Liver (tissue), 9 donors: ENCODE results near the gene SLC6A5. TPM values are rescaled to one million over a fixed set of nuclear protein-coding genes. Genes with fewer than 3 reads are reported as not detected.

Source experiments
- DNase-seq: peaks from one replicate; pipeline ENCODE4 v3.0.0-alpha.2; 2017; ENCODE audit warnings: low spot score
- H3K27ac ChIP-seq, 2 donors: one replicate each; pipeline ENCODE4 v1.7.0; 2013; ENCODE audit warnings: inconsistent platforms in 2 of 2, low read length in 2 of 2, control low read depth in 1 of 2, low read depth in 1 of 2, mild to moderate bottlenecking in 1 of 2
- H3K27me3 ChIP-seq, 4 donors: one replicate each; pipeline versions ENCODE4 v1.6.1 to v1.7.0; 2013; ENCODE audit warnings: low read length in 3 of 4, inconsistent platforms in 1 of 4, mild to moderate bottlenecking in 1 of 4, moderate library complexity in 1 of 4; ENCODE audit not compliant: control insufficient read depth in 4 of 4, insufficient read depth in 4 of 4
- H3K36me3 ChIP-seq, 4 donors: one replicate each; pipeline versions ENCODE4 v1.6.1 to v1.7.0; 2013; ENCODE audit warnings: low read length in 3 of 4, mild to moderate bottlenecking in 3 of 4, low read depth in 1 of 4, moderate library complexity in 1 of 4; ENCODE audit not compliant: control insufficient read depth in 4 of 4, insufficient read depth in 3 of 4
- H3K4me1 ChIP-seq, 4 donors: one replicate each; pipeline versions ENCODE4 v1.6.1 to v1.7.0; 2013; ENCODE audit warnings: low read length in 3 of 4, mild to moderate bottlenecking in 3 of 4, moderate library complexity in 1 of 4; ENCODE audit not compliant: control insufficient read depth in 4 of 4, insufficient read depth in 4 of 4
- H3K4me3 ChIP-seq, 3 donors: one replicate each; pipeline versions ENCODE4 v1.6.1 to v1.7.0; 2013; ENCODE audit warnings: low read length in 3 of 3, control low read depth in 1 of 3, low read depth in 1 of 3, mild to moderate bottlenecking in 1 of 3
- H3K9ac ChIP-seq, 2 donors: one replicate each; pipeline ENCODE4 v1.7.0; 2013; ENCODE audit warnings: low read length in 2 of 2, mild to moderate bottlenecking in 2 of 2, moderate library complexity in 2 of 2, control low read depth in 1 of 2, low read depth in 1 of 2
- H3K9me3 ChIP-seq, 4 donors: one replicate each; pipeline versions ENCODE4 v1.6.1 to v1.7.0; 2013; ENCODE audit warnings: low read length in 3 of 4; ENCODE audit not compliant: control insufficient read depth in 4 of 4
- CTCF ChIP-seq: fragments of 150-350 bp; IDR thresholded peaks from 2 replicates; pipeline ENCODE4 v1.5.1; 2017; ENCODE audit warnings: improper control_type of control experiment, low read depth, low read length; ENCODE audit not compliant: missing input control
- FOXA1 ChIP-seq: IDR thresholded peaks from 2 replicates; pipeline ENCODE4 v1.6.1; 2016; ENCODE audit warnings: antibody characterized with exemption
- FOXA2 ChIP-seq: IDR thresholded peaks from 2 replicates; pipeline ENCODE4 v1.6.1; 2016; ENCODE audit warnings: antibody characterized with exemption
- GABPA ChIP-seq, 2 donors: IDR thresholded peaks in 1 of 2; conservative IDR thresholded peaks in 1 of 2; 2 replicates each; pipeline ENCODE4 v1.6.1; 2016; ENCODE audit warnings: antibody characterized with exemption in 2 of 2, mild to moderate bottlenecking in 1 of 2, moderate library complexity in 1 of 2
- HNF4A ChIP-seq, 2 donors: conservative IDR thresholded peaks; 2 replicates each; pipeline ENCODE4 v1.6.1; 2016; ENCODE audit warnings: antibody characterized with exemption in 2 of 2, mild to moderate bottlenecking in 2 of 2
- JUND ChIP-seq, 2 donors: IDR thresholded peaks; 2 replicates each; pipeline ENCODE4 v1.6.1; 2016; ENCODE audit warnings: antibody characterized with exemption in 2 of 2
- MAX ChIP-seq: IDR thresholded peaks from 2 replicates; pipeline ENCODE4 v1.6.1; 2016; ENCODE audit warnings: antibody characterized with exemption
- RAD21 ChIP-seq, 2 donors: IDR thresholded peaks; 2 replicates each; pipeline ENCODE4 v1.6.1; 2016; ENCODE audit warnings: antibody characterized with exemption in 2 of 2, mild to moderate bottlenecking in 2 of 2
- SP1 ChIP-seq: IDR thresholded peaks from 2 replicates; pipeline ENCODE4 v1.6.1; 2018; ENCODE audit warnings: antibody characterized with exemption, mild to moderate bottlenecking
- YY1 ChIP-seq: IDR thresholded peaks from 2 replicates; pipeline ENCODE4 v1.6.1; 2016; ENCODE audit warnings: antibody characterized with exemption, mild to moderate bottlenecking
- WGBS: extraction: QIAGEN DNeasy Blood & Tissue Kit; methylation state at CpG from one replicate; pipeline ENCODE4 v1.1.7; 2013; 5-methylcytosine and 5-hydroxymethylcytosine counted together
- polyA plus RNA-seq, 2 donors: library from polyadenylated mRNA; stranded (reverse) in 1 of 2; unstranded in 1 of 2; fragments of 200-250 nt in 1 of 2; fragments of >200 nt in 1 of 2; fragmentation: Nextera tagmentation in 1 of 2; extraction: Ambion mirVana in 1 of 2; gene quantifications; one replicate each; pipeline versions ENCODE4 v1.2.1 to v1.2.3, GENCODE V29; 2013 to 2015
- total RNA-seq, 2 donors: library from RNA; depleted of rRNA; stranded (reverse); fragments of >200 nt; gene quantifications; one replicate each; pipeline ENCODE4 v1.2.3, GENCODE V29; 2014
- TF ChIP-seq, protein P1 (sequence below): IDR thresholded peaks from 2 replicates; pipeline ENCODE4 v1.6.1; 2016; ENCODE audit warnings: antibody characterized with exemption
- TF ChIP-seq, protein P2 (sequence below): IDR thresholded peaks from 2 replicates; pipeline ENCODE4 v1.6.1; 2016; ENCODE audit warnings: antibody characterized with exemption, mild to moderate bottlenecking
- donor health status: healthy.
- donor health status: healthy.
- donor health status: healthy.
- donor health status: healthy.
- donor health status: healthy.

SLC6A5 gene
- total and polyA plus RNA-seq, 4 donors, result not detected

DNA sequence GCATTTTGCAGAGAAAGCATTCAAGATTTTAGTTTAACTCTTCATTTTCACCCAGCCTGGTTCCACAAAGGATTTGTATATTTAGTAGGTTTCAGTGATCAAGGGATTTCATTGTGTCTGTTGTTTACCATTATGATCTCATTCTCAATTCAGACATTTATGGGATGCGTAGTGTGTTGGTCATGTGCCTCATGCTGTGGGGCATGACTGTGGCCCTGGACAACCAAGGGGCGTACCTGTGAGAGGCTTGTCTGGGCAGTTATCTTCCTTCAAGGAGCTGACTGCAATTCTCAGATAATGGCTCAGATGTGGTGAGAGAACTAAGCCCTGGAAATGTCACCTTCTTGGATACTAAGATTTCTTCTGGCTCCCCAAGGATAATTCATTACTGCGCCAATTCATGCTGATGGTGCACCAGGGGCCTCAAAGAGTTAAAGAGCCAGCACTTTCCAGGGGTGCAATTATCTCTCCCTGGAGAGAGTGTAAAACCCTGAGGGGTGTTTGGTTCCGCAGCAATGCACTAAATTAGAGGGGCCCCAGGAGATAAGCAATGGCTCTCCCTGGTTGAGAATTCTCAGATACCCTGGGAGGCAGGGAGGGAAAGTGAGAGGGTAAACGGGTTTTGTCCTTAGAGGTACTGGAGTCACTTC lies 32.2 kb downstream of the SLC6A5 start:
- no peak overlapping the region for H3K4me3 ChIP-seq
- no peak overlapping the region for H3K9ac ChIP-seq
- no peaks in the 10 kb centered on the region for H3K36me3 ChIP-seq
- 79% methylated on average over 5 of the region's 5 CpGs for WGBS
- no peaks in the 10 kb centered on the region for H3K9me3 ChIP-seq
- H3K4me1 ChIP-seq, result no peaks in the 10 kb centered on the region
- no peak overlapping the region for H3K27ac ChIP-seq
- no peaks in the 10 kb centered on the region for H3K27me3 ChIP-seq
- TF ChIP-seq GABPA (IDR thresholded peaks at IDR 0.05 in 1 of 2, conservative IDR thresholded peaks at IDR 0.05 in 1 of 2), result no peak
- TF ChIP-seq FOXA1, result no peak
- no peak for TF ChIP-seq MAX
- DNase-seq, result no peak

DNA sequence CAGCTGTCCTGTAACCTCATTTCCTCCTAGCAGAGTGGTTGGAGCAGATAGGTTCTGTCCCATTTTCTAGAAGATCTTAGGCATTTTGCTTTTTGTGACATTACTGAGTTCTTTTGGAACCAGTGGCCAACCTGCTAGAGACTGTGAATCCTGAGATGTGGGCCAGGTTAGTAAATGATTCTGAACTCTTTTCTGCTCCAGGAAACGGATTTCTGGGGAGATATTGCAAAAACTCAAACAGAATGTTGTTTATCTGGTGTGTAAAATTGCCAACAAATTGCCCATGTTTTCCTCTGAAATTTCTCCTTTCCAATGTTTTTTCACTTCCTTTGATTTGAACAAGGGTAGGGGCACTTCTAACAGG lies 32.7 kb downstream of the SLC6A5 start:
- H3K4me1 ChIP-seq, result no peaks in the 10 kb centered on the region
- H3K9me3 ChIP-seq, result no peaks in the 10 kb centered on the region
- H3K27me3 ChIP-seq, result no peaks in the 10 kb centered on the region
- no peak for DNase-seq
- TF ChIP-seq JUND (IDR thresholded peaks at IDR 0.05) (no peak), YY1 (no peak), FOXA1 (no peak)
- H3K27ac ChIP-seq, result no peak overlapping the region
- H3K4me3 ChIP-seq, result no peak overlapping the region
- no peak overlapping the region for H3K9ac ChIP-seq
- WGBS, result 19% methylated on average over 1 of the region's 1 CpG
- H3K36me3 ChIP-seq, result no peaks in the 10 kb centered on the region

- H3K27ac ChIP-seq, result no peak overlapping the region
- no peaks in the 10 kb centered on the region for H3K9me3 ChIP-seq
- TF ChIP-seq FOXA2, result no peak
- TF ChIP-seq FOXA1, result no peak
- TF ChIP-seq RAD21 (IDR thresholded peaks at IDR 0.05), result peak in 1 of 2 donors; percentile 17
- H3K4me3 ChIP-seq, result no peak overlapping the region
- H3K4me1 ChIP-seq, result no peaks in the 10 kb centered on the region
- DNase-seq, result no peak
- H3K36me3 ChIP-seq, result no peaks in the 10 kb centered on the region
- H3K27me3 ChIP-seq, result peaks cover 0 to 3% (median 0%) of the 10 kb centered on the region in 4 donors
- 90% methylated on average over 5 of the region's 5 CpGs for WGBS
- H3K9ac ChIP-seq, result no peak overlapping the region
These were observed 34.6 kb downstream of the SLC6A5 start for GRCh38 chr11:20634044-20634443.

DNA sequence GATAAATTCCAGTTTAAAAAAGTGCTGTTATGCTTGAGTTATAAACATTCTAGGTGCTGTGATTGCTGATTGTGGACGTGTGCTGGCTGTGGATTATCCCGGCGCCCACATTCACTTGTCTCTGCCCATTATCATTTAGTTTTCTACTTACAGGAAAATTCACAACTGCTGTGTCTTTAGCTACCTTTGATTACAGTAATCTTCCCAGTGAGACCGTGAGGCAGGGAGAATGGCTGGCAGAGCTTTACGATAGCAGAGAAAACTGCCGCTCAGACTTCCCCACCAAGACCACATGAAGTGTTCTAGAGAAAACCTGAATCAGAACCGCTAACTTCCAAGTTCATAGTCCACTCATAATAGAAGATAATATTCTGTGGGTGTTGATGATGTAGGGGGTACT lies 35.4 kb downstream of the SLC6A5 start:
- Histone ChIP-seq H3K9me3 (no peaks in the 10 kb centered on the region), H3K4me3 (no peak overlapping the region), H3K36me3 (no peaks in the 10 kb centered on the region), H3K27ac (no peak overlapping the region), H3K4me1 (no peaks in the 10 kb centered on the region), H3K27me3 (peaks cover 0 to 3% (median 0%) of the 10 kb centered on the region in 4 donors), H3K9ac (no peak overlapping the region)
- no peak for TF ChIP-seq RAD21 (IDR thresholded peaks at IDR 0.05)
- DNase-seq, result no peak
- WGBS, result 83% methylated on average over 7 of the region's 7 CpGs

DNA sequence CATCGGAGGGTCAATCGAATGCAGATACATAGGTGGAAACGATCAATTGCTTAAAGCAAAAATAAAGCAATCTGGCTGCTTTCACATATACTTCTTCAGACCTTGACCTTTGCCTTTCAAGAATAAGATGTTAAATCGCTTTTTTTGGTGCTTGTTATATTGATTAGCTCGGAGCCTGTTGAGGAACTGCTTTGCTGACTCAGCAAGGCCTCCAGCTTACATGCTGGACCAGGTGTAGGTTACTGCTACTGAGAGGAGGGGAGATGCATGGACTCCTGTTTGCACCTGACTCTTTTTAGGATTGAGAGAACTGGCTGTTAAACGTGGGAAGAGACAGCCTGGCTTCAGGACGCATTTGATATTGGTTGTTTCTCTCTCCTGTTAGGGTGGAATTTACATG lies 38.7 kb downstream of the SLC6A5 start:
- Histone ChIP-seq H3K36me3 (no peaks in the 10 kb centered on the region), H3K9ac (no peak overlapping the region)
- WGBS, result 67% methylated on average over 7 of the region's 7 CpGs
- TF ChIP-seq, protein P1, sequence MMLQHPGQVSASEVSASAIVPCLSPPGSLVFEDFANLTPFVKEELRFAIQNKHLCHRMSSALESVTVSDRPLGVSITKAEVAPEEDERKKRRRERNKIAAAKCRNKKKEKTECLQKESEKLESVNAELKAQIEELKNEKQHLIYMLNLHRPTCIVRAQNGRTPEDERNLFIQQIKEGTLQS, result no peak
- TF ChIP-seq, protein P2, sequence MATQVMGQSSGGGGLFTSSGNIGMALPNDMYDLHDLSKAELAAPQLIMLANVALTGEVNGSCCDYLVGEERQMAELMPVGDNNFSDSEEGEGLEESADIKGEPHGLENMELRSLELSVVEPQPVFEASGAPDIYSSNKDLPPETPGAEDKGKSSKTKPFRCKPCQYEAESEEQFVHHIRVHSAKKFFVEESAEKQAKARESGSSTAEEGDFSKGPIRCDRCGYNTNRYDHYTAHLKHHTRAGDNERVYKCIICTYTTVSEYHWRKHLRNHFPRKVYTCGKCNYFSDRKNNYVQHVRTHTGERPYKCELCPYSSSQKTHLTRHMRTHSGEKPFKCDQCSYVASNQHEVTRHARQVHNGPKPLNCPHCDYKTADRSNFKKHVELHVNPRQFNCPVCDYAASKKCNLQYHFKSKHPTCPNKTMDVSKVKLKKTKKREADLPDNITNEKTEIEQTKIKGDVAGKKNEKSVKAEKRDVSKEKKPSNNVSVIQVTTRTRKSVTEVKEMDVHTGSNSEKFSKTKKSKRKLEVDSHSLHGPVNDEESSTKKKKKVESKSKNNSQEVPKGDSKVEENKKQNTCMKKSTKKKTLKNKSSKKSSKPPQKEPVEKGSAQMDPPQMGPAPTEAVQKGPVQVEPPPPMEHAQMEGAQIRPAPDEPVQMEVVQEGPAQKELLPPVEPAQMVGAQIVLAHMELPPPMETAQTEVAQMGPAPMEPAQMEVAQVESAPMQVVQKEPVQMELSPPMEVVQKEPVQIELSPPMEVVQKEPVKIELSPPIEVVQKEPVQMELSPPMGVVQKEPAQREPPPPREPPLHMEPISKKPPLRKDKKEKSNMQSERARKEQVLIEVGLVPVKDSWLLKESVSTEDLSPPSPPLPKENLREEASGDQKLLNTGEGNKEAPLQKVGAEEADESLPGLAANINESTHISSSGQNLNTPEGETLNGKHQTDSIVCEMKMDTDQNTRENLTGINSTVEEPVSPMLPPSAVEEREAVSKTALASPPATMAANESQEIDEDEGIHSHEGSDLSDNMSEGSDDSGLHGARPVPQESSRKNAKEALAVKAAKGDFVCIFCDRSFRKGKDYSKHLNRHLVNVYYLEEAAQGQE, result no peak
- TF ChIP-seq YY1, result no peak
- no peak for TF ChIP-seq GABPA (IDR thresholded peaks at IDR 0.05 in 1 of 2, conservative IDR thresholded peaks at IDR 0.05 in 1 of 2)
- TF ChIP-seq HNF4A (conservative IDR thresholded peaks at IDR 0.05), result no peak
- TF ChIP-seq SP1, result no peak
- no peak for TF ChIP-seq CTCF

More for the DNA sequence above, 38.7 kb downstream of the SLC6A5 start:
- DNase-seq, result no peak
- Histone ChIP-seq H3K27me3 (peaks cover 0 to 3% (median 0%) of the 10 kb centered on the region in 4 donors), H3K27ac (no peak overlapping the region), H3K4me3 (no peak overlapping the region), H3K4me1 (no peaks in the 10 kb centered on the region), H3K9me3 (no peaks in the 10 kb centered on the region)
